Trophoblast cell (in vitro differentiated cells and primary cell): Measurements from ENCODE around the gene CGB5.
"Not testable (repeated sequence)": the region's sequence is repeated elsewhere in the genome, so short reads cannot be mapped to it uniquely, and the experiment has no call there.

Source experiments
- DNase-seq, 2 donors: peaks; one replicate each; pipeline ENCODE4 v3.0.0-alpha.2; 2016
- H2AFZ ChIP-seq: 2 replicates; pipeline ENCODE4 v1.6.1; 2013; ENCODE audit warnings: low read length, moderate library complexity, mild to moderate bottlenecking; ENCODE audit not compliant: insufficient read depth, poor library complexity
- H2AK5ac ChIP-seq: 2 replicates; pipeline ENCODE4 v1.6.1; 2013; ENCODE audit warnings: mild to moderate bottlenecking, low read length
- H2BK120ac ChIP-seq: 2 replicates; pipeline ENCODE4 v1.6.1; 2013; ENCODE audit warnings: low read length, mild to moderate bottlenecking, moderate library complexity; ENCODE audit not compliant: insufficient read depth, poor library complexity
- H2BK12ac ChIP-seq: 2 replicates; pipeline ENCODE4 v1.6.1; 2013; ENCODE audit warnings: mild to moderate bottlenecking, low read length, moderate library complexity
- H2BK5ac ChIP-seq: 2 replicates; pipeline ENCODE4 v1.6.1; 2013; ENCODE audit warnings: low read length, low read depth, moderate library complexity, mild to moderate bottlenecking; ENCODE audit not compliant: poor library complexity
- H3K14ac ChIP-seq: 2 replicates; pipeline ENCODE4 v1.6.1; 2013; ENCODE audit warnings: mild to moderate bottlenecking, low read length
- H3K18ac ChIP-seq: 2 replicates; pipeline ENCODE4 v1.6.1; 2013; ENCODE audit warnings: mild to moderate bottlenecking, low read length
- H3K23ac ChIP-seq: 2 replicates; pipeline ENCODE4 v1.6.1; 2013; ENCODE audit warnings: low read length
- H3K27ac ChIP-seq: 2 replicates; pipeline ENCODE4 v1.5.1; 2013; ENCODE audit warnings: low read depth, mild to moderate bottlenecking, inconsistent platforms, low read length, moderate library complexity
- H3K27me3 ChIP-seq: 2 replicates; pipeline ENCODE4 v1.6.1; 2013; ENCODE audit warnings: inconsistent platforms, mild to moderate bottlenecking, low read length, moderate library complexity; ENCODE audit not compliant: insufficient read depth
- H3K36me3 ChIP-seq, 2 experiments: 1 replicate in 1 of 2; 2 replicates in 1 of 2; pipeline ENCODE4 v1.6.1; 2013; ENCODE audit warnings: low read length in 2 of 2, mild to moderate bottlenecking in 2 of 2, moderate library complexity in 1 of 2; ENCODE audit not compliant: insufficient read depth in 2 of 2, control insufficient read depth in 1 of 2
- H3K4ac ChIP-seq: 2 replicates; pipeline ENCODE4 v1.6.1; 2013; ENCODE audit warnings: low read depth, mild to moderate bottlenecking, low read length, moderate library complexity
- H3K4me1 ChIP-seq, 2 experiments: 1 replicate in 1 of 2; 2 replicates in 1 of 2; pipeline ENCODE4 v1.6.1; 2013; ENCODE audit warnings: low read length in 2 of 2, mild to moderate bottlenecking in 2 of 2, moderate library complexity in 1 of 2; ENCODE audit not compliant: insufficient read depth in 2 of 2, control insufficient read depth in 1 of 2
- H3K4me2 ChIP-seq: 2 replicates; pipeline ENCODE4 v1.6.1; 2013; ENCODE audit warnings: inconsistent platforms, mild to moderate bottlenecking, low read length, moderate library complexity
- H3K4me3 ChIP-seq: 2 replicates; pipeline ENCODE4 v1.5.1; 2013; ENCODE audit warnings: mild to moderate bottlenecking, low read depth, low read length, inconsistent platforms
- H3K79me1 ChIP-seq: one replicate; pipeline ENCODE4 v1.6.1; 2013; ENCODE audit warnings: low read length
- H3K79me2 ChIP-seq: 2 replicates; pipeline ENCODE4 v1.6.1; 2013; ENCODE audit warnings: low read length, mild to moderate bottlenecking; ENCODE audit not compliant: control insufficient read depth, insufficient read depth, poor library complexity
- H3K9ac ChIP-seq: 2 replicates; pipeline ENCODE4 v1.6.1; 2013; ENCODE audit warnings: mild to moderate bottlenecking, low read length
- H3K9me3 ChIP-seq: 2 replicates; pipeline ENCODE4 v1.6.1; 2013; ENCODE audit warnings: low read depth, mild to moderate bottlenecking, control low read depth, inconsistent platforms, low read length; ENCODE audit not compliant: insufficient read depth
- H4K12ac ChIP-seq: 2 replicates; pipeline ENCODE4 v1.6.1; 2013; ENCODE audit warnings: low read depth, mild to moderate bottlenecking, low read length, moderate library complexity
- H4K8ac ChIP-seq: 2 replicates; pipeline ENCODE4 v1.6.1; 2013; ENCODE audit warnings: low read depth, mild to moderate bottlenecking, low read length, moderate library complexity
- H4K91ac ChIP-seq: one replicate; pipeline ENCODE4 v1.6.1; 2013; ENCODE audit warnings: low read depth, mild to moderate bottlenecking, low read length, moderate library complexity
- WGBS: extraction: QIAGEN DNeasy Blood & Tissue Kit; methylation state at CpG from one replicate; pipeline ENCODE4 v1.1.7; 2013; ENCODE audit warnings: missing lambda C conversion rate; ENCODE audit not compliant: insufficient read length, insufficient coverage; ENCODE audit errors: extremely low coverage; 5-methylcytosine and 5-hydroxymethylcytosine counted together

Gene CGB5

GRCh38 chr19:49042666-49043065 lies 982 bp upstream of the CGB5 start:
- H3K9ac ChIP-seq, H4K8ac ChIP-seq, H3K79me1 ChIP-seq, H2AFZ ChIP-seq, H3K79me2 ChIP-seq, H2BK120ac ChIP-seq, H3K4me2 ChIP-seq, H4K91ac ChIP-seq, H3K23ac ChIP-seq, H2BK12ac ChIP-seq, H3K9me3 ChIP-seq, H3K27ac ChIP-seq, H3K4me1 ChIP-seq, H2BK5ac ChIP-seq, H3K18ac ChIP-seq, H4K12ac ChIP-seq, H3K4me3 ChIP-seq, H3K27me3 ChIP-seq, H3K4ac ChIP-seq, H3K36me3 ChIP-seq, H2AK5ac ChIP-seq, H3K14ac ChIP-seq, DNase-seq: not testable (repeated sequence)
- WGBS, result no CpG with 5 or more reads among the region's 4 CpGs

GRCh38 chr19:49049011-49049410 lies 5.4 kb downstream of the CGB5 start, which contains the start of gene CGB8:
CGB8 (minus strand) TSS chr19:49049111; CDS start chr19:49048739, 372 bp downstream.
- WGBS, result no CpG with 5 or more reads among the region's 12 CpGs

GRCh38 chr19:49049834-49050233 lies 6.2 kb downstream of the CGB5 start:
- not testable (repeated sequence) for H3K4me2 ChIP-seq, H3K23ac ChIP-seq, DNase-seq, H2BK5ac ChIP-seq, H3K27me3 ChIP-seq, H4K91ac ChIP-seq, H3K4ac ChIP-seq, H3K14ac ChIP-seq, H3K18ac ChIP-seq, H4K8ac ChIP-seq, H3K9me3 ChIP-seq, H2AK5ac ChIP-seq, H3K27ac ChIP-seq, H3K79me2 ChIP-seq, H2BK12ac ChIP-seq, H3K9ac ChIP-seq, H2BK120ac ChIP-seq, H3K79me1 ChIP-seq, H4K12ac ChIP-seq, H2AFZ ChIP-seq, H3K36me3 ChIP-seq, H3K4me3 ChIP-seq, H3K4me1 ChIP-seq
- WGBS, result no CpG with 5 or more reads among the region's 4 CpGs

More at GRCh38 chr19:49049011-49049410, 5.4 kb downstream of the CGB5 start, which contains the start of gene CGB8:
- H2AFZ ChIP-seq, H3K27ac ChIP-seq, DNase-seq, H3K79me2 ChIP-seq, H3K79me1 ChIP-seq, H3K4me3 ChIP-seq, H2BK12ac ChIP-seq, H3K27me3 ChIP-seq, H2BK120ac ChIP-seq, H3K14ac ChIP-seq, H3K4me1 ChIP-seq, H3K9me3 ChIP-seq, H3K36me3 ChIP-seq, H3K18ac ChIP-seq, H4K12ac ChIP-seq, H2BK5ac ChIP-seq, H3K4ac ChIP-seq, H4K8ac ChIP-seq, H2AK5ac ChIP-seq, H3K4me2 ChIP-seq, H3K9ac ChIP-seq, H3K23ac ChIP-seq: not testable (repeated sequence)
- H4K91ac ChIP-seq, result peak within 1 kb of the TSS; percentile 43

GRCh38 chr19:49050376-49051033 lies 6.9 kb downstream of the CGB5 start:
- H3K27me3 ChIP-seq, result not testable (repeated sequence)
- no CpG with 5 or more reads among the region's 24 CpGs for WGBS

More at GRCh38 chr19:49050376-49051033, 6.9 kb downstream of the CGB5 start:
- H3K79me1 ChIP-seq, H3K36me3 ChIP-seq, H4K12ac ChIP-seq, H3K9ac ChIP-seq, H3K9me3 ChIP-seq, H2BK5ac ChIP-seq, H2AFZ ChIP-seq, H3K4me1 ChIP-seq, H3K4ac ChIP-seq, H3K4me3 ChIP-seq, H3K27ac ChIP-seq, DNase-seq, H3K23ac ChIP-seq, H3K4me2 ChIP-seq, H4K8ac ChIP-seq, H3K79me2 ChIP-seq: not testable (repeated sequence)
- Histone ChIP-seq H4K91ac (peak overlapping the region; percentile 43), H3K18ac (peak overlapping the region; percentile 45), H3K14ac (peak overlapping the region; percentile 66), H2BK120ac (peak overlapping the region; percentile 31), H2BK12ac (peak overlapping the region; percentile 71), H2AK5ac (peak overlapping the region; percentile 19)
